ENCODE data around the gene CLK4. TPM values are rescaled to one million over a fixed set of nuclear protein-coding genes. Genes with fewer than 3 reads are reported as not detected.
A peak's percentile ranks its signal among the peaks of the same experiment; 100 is the strongest.
"Not testable (repeated sequence)": the region's sequence is repeated elsewhere in the genome, so short reads cannot be mapped to it uniquely, and the experiment has no call there.

Gene CLK4
- total RNA-seq, 1 experiment from 2014 or later, result 9.8 TPM

DNA sequence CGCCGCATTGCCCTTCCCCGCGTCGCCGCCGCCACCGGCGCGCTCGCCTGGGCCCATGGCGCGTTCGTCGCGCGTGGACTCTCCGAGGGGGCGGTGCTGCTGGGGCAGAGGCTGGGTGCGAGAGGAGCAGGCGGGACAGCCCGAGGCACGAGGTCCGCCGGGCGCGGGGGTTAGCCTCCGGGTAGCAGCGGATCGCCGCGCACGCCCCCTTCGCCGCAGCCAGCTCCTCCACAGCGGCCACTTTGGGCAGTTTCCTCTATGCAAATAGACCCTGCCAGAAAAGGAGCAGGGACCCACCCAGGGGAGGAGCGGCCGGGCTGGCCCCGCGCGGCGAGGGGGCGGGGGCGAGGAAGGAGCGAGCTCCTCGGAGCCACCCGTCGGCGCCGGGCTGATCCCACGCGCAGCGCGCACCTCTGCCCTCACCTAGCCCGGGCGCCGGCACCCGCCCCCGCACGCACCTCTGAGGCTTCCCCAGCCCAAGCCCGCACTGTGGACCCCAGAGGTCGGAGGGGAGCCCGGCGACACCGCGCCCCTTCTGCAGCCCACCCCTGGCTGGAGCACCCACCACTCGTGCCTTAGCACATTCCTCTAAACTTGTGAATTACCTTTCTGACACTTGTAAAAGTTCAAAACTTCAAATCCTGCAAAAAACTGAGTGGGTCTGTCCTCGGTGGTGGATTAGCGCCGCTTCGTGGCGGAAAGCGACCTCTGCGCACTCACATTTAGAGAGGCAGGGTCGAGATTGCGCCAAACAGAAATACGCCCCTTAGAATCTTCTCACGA is 36.5 kb downstream of the CLK4 start, which contains the start of gene COL23A1:
COL23A1 (minus strand) TSS at position 253 of the 783 bp plus-strand sequence.
- in situ Hi-C loops (cut with HindIII; ENCODE audit: low sequenced_read_pairs), result no loop called here

DNA sequence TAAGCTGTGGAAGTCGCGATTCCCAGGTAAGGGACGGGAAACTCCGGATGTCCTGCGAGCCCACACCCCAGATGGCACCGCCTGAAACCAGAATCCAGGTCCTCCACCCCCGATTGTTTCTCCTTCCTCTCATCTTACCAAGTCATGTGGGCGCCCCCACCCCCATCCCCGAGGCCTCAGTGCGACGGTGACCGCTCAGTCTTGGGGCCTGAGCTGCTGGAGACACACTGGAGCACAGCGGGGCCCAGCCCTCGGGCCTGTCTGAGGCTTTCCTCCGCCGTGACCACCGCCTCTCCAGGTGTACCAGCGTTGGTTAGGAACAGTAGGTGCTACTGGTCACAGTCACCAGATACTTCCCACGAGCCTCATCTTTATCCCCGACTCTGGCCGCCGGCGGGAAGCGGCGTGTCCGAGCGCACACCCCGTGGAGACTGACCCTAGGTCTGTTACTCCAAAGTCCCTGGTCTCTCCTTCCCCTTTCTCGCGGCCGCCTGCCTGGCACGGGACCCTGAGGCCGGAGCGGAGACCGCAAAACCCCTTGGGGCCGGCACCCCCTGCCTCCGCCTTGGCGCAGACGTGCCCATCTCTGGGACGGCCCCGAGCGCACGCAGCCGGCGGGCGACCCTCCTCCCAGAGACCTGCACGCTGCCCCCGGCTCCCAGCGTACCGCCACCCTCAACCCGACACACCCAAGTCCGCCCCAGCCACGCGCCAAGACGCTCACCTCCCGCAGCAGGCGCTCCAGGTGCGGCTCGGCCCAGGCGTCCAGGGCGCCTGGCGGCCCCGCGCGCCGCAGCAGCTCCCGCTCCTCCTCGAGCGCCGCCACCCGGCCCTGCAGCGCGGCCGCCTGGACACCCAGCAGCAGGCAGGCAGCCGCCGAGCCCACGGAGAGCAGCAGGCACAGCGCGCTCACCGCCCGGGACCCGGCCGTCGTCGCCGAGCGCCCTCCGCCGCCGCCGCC is 37.4 kb downstream of the CLK4 start:
- no peak for DNase-seq (ENCODE audit: low spot score)
- in situ Hi-C loops (cut with HindIII; ENCODE audit: low sequenced_read_pairs), result no loop called here

More for the DNA sequence above, 36.5 kb downstream of the CLK4 start, which contains the start of gene COL23A1:
- peak; percentile 41 for DNase-seq (ENCODE audit: low spot score)

DNA sequence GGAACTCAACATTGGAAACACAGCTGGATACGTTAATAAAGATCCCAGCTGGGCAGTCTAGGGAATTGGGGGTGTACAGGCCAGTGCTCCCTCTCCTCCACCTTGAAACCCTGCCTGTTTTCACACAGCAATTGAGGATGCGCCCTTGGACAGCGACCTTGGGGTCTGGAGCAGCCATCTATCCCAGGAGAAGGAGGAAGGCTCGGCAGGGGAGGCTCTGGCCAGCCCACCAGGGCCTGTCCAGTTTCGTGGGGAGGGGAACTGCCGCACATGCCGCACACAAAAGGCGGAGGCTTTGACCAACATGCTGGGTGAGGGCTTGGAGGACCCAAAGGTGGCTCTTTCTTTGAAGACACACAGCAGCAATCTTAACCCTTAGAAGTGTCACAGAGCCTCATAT is 38.1 kb downstream of the CLK4 start:
- in situ Hi-C loops (cut with HindIII; ENCODE audit: low sequenced_read_pairs), result no loop called here
- no peak for DNase-seq (ENCODE audit: low spot score)

DNA sequence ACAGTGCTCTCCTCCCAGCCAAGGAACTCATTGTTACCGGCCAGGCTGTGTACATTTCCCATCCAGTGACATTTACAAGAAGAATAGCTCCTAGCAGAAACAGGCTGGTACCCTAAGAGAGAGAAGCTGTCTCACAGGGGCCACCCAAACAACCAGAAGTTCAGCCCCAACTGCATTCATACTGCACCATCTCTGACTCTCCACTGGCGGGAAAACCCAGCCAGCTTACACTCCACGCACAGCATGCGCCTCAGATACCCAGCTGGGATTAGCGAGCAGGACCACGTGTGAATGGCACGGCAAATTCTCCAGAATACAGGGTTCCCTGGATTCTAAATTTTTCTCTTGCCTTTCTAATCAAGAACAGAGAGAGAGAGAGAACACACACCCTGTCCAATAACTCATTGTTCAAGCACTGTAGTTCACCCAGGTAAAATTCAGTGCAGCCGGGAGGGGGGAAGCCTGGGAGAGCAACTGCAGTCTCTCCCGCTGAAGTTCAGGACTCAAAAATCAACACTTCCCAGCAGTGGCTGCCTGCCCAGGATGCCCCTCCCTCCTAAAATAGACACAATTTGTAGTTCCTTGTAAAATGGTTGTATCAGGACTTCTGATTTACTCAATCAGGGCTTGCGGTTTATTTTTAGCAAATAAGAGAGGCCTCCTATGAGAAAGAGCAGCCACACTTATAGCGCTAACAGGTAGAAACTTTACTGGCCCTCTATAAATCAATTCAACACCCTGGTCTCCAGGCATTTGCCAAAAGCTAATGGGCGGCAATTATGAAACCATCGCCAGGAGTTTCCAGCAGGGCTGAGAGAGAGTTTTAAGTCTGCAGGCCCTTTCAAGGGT is 38.9 kb downstream of the CLK4 start:
- no peak for DNase-seq (ENCODE audit: low spot score)
- in situ Hi-C loops (cut with HindIII; ENCODE audit: low sequenced_read_pairs), result no loop called here

DNA sequence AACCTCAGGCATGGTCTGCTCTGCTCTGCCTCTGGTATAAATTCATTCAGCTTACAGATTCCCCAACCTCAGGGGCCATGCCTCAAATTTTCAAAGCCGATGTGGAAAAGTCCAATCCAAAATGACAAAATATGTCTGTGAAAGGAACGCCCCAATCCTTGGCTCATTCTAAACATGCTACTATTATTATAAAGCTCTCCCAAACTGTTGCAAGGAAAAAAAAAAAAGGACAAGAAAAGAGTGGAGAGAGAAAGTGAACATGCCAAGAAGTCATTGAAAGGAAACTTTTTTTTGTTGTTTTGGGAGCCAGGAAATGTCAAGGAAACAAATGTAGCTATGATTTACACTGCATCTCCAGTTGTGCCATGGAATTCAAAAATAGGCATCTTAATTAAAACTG is 40.5 kb downstream of the CLK4 start:
- DNase-seq (ENCODE audit: low spot score), result no peak
- in situ Hi-C loops (cut with HindIII; ENCODE audit: low sequenced_read_pairs), result no loop called here

DNA sequence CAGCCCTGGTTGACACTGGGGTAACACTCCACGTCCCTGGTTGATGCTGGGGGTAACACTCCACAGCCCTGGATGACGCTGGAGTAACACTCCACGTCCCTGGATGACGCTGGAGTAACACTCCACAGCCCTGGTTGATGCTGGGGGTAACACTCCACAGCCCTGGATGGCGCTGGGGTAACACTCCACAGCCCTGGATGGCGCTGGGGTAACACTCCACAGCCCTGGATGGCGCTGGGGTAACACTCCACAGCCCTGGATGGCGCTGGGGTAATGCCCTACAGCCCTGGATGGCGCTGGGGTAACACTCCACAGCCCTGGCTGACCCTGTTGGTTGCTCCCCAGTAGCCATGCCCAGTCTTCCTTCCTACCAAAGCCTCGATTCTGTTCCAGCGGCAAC is 41.4 kb downstream of the CLK4 start:
- DNase-seq (ENCODE audit: low spot score), result peak; percentile 28
- in situ Hi-C loops (cut with HindIII; ENCODE audit: low sequenced_read_pairs), result not testable (repeated sequence)

DNA sequence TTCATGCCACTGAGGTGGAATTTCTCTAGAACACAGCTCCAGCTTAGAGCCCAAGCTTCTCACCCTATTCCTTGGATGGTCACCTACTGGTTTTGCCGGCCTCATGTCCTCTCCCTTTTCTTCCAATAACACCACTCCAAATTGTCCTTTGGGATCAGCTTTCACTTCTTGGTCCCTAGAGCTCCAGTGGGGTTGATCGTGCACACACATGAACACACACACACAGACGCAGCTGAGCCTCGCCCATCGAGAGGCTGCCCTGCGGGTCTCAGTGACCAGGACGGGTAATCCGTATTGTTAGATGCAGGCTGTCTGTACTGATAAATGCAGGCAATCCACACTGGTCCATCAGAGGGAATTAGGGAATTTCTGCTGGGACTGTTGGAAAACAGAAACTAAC is 43.6 kb downstream of the CLK4 start:
- in situ Hi-C loops (cut with HindIII; ENCODE audit: low sequenced_read_pairs), result no loop called here
- DNase-seq (ENCODE audit: low spot score), result no peak

DNA sequence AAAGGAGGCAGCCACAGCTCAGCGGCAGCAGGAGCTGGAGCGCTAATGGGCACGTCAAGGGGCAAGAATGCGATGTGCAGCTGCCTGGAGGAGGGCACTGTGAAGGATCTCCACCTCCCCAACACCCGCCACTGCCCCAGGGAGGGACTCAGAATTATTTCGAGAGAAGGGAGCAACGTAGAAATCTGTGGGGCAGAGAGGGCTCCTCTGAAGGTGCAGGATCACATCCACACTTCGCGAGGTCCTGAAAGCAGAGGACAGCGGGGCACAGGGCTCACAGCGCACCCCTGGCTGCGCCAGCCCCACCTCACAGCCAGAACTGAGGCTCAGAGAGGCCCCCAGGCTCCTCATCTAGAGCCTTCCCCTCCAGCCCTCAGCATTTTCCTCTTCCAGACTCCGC is 44.6 kb downstream of the CLK4 start:
- no peak for DNase-seq (ENCODE audit: low spot score)
- in situ Hi-C loops (cut with HindIII; ENCODE audit: low sequenced_read_pairs), result no loop called here

DNA sequence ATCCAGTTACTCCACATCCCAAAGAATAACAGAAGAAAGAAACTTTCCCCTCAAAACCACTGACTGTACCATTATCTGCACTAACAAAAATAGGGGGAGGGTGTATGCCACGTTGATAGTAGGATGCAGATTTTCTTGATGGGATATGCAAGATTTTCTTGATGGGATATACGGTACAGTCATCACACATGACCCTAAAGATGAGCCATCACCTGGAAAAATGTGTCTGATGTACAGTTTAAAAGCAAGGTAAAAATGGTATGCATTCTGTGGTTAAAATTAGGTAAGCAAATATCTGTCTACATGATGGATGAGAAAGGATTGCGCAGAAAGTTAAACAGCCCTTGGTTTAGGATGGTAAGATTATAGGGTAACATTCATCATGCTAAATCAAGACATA is 45.2 kb downstream of the CLK4 start:
- in situ Hi-C loops (cut with HindIII; ENCODE audit: low sequenced_read_pairs), result no loop called here
- DNase-seq (ENCODE audit: low spot score), result no peak

DNA sequence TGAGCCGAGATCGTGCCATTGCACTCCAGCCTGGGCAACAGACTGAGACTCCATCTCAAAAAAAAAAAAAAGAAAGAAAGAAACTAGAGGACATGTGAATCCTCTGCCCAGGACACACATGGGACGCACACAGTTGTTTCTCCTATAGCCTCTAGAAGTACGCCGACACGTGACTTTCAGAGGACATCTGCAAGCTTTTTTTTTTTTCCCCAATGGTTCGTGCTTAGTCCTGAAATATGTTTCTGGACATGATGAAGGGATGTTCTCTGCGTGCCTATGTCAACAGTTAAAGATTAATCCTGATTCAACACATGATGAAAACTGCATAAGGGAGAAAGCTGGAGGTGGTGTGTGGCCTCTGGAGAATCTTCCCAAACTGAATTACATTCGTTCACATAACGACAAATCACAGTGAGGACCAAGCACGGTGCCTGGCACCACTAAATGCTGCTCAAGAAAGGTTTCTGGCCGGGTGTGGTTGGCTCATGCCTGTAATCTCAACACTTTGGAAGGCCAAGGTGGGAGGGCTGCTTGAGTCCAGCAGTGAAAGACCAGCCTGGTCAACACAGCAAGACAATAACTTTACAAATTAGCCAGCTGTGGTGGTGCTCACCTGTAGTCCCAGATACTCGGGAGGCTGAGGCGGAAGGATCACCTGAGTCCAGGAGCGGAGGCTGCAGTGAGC is 46.4 kb downstream of the CLK4 start:
- in situ Hi-C loops (cut with HindIII; ENCODE audit: low sequenced_read_pairs), result no loop called here
- no peak for DNase-seq (ENCODE audit: low spot score)

DNA sequence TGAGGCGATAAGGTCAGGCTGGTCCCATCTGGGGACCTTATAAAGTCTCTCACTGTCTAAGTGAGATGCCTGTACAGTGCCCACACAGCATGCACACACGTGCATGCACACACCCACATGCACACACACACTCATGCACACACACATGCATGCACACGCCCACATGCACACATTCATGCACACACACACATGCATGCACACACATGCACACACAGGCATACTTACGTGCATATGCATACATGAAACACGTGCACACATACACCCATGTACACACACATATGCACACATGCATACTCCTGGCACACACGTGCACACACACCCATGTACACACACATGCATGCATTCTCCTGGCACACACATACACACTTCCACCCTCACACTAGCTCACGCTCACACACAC is 48.9 kb downstream of the CLK4 start:
- in situ Hi-C loops (cut with HindIII; ENCODE audit: low sequenced_read_pairs), result no loop called here
- no peak for DNase-seq (ENCODE audit: low spot score)

DNA sequence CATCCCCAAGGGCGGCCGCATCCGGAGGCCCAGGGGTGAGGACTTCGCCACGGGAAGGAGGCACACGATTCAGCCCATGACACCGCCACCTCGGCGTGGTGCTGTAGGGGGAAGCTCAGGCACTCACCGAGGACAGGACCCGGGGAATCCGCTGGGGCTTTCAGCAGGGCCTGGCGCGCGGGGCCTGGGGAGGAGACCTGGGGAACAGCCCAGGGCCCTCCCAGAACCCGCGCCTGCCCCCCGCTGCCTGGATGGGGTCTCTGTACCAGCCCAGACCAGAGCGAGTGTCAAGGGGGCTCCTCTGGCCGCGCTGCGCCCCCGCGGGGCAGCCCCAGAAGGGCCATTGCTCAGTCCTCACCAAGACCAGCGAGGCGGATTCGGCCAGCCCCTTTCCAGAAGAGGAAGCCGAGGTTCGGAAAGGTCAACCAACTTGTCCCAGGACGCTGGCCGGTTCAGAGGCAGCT is 49.4 kb downstream of the CLK4 start:
- in situ Hi-C loops (cut with HindIII; ENCODE audit: low sequenced_read_pairs), result no loop called here
- peak; percentile 33 for DNase-seq (ENCODE audit: low spot score)

DNA sequence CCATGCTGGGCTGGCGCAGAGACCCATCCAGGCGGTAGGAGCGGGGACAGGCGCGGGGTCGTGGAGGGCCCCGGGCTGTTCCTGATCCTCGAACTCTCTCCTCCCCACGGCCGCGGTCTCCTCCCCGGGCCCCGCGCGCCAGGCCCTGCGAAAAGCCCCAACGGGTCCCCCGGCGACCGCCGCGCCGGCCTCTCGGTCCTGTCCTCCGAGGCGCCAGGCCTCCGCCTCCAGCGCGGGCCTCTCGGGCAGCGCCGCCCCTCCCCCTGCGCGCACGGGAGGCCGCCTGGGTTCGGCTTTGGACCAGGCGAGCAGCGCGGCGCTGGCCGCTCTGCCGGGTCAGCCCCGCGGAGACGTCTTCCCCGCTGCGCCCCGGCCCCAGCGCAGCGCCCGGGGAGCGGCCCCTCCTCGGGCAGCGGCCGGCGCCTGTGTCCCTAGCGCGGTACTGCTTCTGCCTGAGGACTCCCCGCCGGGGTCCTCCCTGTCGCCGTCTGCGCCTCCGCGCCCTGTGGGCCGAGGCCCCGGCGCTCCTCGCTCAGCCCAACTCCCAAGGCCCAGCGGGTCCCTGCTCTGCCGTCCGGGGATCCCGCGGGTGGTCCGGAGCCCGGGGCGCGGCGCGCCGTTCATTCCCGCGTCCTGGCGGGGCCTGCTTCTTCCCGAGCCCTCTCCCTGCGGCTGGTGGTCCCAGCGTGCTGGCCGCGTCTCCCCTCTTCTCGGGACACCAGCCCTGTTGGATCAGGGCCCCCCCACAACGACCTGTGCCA is 50.1 kb downstream of the CLK4 start:
- peak; percentile 18 for DNase-seq (ENCODE audit: low spot score)
- in situ Hi-C loops (cut with HindIII; ENCODE audit: low sequenced_read_pairs), result no loop called here

DNA sequence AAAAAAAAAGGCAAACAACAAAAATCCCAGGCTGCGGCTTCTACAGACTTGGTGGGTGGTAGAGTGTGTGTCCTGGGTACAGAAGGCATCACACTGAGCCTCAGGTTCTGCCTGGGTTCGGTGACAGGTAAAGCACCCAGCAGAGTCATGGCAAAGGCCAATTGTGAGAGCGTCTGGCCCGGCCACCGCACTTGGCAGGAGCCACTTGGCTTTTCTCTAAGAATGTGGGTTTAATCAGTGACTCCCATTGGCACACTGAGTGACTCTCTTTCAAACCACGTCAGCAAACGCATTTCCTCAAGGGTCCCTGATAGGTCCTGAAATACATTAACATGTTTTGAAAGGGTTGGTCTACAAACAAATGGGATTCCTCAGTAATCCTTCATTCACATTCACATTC is 53.6 kb downstream of the CLK4 start:
- in situ Hi-C loops (cut with HindIII; ENCODE audit: low sequenced_read_pairs), result no loop called here
- DNase-seq (ENCODE audit: low spot score), result no peak

DNA sequence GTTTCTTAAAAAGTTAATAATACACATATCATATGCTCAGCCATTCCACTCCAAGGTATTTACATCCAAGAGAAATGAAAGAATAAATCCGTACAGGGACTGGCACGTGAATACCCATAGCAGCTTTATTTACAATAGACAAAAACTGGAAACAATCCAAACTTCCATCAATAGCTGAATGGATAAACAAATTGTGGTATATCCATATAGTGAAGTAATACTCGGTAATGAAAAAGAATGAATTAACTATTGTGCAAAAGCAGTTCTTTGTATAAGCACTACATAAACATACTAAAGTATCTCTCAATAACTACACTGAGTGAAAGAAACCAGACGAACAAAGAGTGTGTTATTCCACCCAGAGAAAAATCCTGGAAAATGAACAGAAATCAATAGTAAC is 54.2 kb downstream of the CLK4 start:
- no peak for DNase-seq (ENCODE audit: low spot score)
- in situ Hi-C loops (cut with HindIII; ENCODE audit: low sequenced_read_pairs), result no loop called here

DNA sequence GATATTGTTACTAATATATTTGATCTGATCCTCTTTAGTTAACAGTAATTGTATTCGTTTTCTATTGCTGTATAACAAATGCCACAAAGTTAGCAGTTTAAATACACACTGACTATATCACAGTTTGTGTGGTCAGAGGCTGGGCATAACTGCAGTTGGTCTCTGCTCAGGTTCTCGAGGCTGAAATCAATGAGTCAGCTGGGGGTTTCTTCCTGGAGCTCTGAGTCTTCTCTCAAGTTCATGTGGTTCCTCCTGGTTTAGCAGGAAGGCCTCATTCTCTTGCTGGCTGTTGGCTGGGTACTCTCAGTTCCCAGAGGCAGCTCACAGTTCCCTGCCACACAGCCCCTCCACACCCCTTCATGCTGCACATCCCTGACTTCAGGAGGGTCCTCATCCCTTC is 57.4 kb downstream of the CLK4 start:
- in situ Hi-C loops (cut with HindIII; ENCODE audit: low sequenced_read_pairs), result no loop called here
- DNase-seq (ENCODE audit: low spot score), result no peak

DNA sequence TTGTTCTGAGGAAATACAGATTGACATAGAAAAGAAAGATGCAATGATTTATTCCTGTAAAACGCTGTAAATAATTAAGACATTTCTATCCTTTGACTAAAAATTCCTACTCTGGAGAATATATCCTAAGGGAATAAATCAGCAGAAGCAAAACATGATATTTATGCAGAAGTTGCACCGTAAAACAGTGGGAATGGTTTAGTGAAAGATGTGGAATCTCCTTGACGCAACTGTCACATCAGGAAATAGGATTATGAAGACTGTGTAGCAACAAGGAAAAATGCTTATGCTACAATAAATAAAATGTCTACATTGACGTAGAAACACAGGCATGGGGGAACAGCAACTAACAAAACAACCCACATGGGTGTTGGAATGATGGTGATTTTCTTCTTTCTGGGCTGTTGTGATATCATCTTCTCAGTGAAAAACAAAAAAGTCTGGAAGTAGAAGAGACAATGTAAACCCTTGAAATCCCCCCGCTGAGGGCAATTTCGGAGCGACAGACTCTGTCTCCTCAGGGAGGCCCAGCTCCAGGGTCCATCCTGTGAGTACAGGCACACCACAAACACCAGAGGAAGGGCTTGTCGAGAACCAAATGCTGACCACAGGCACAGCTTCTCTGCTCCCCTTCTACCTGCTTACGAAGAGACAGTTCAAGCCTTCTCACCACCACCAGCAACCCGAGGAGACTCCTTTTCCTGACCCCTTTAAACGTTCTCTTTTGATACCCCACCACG is 61.9 kb downstream of the CLK4 start:
- in situ Hi-C loops (cut with HindIII; ENCODE audit: low sequenced_read_pairs), result no loop called here
- no peak for DNase-seq (ENCODE audit: low spot score)
